22Rv1 (cell line): ENCODE data around the gene CDIPT.
A peak's percentile ranks its signal among the peaks of the same experiment; 100 is the strongest.

Experiments used
- H3K27ac ChIP-seq: fragments of 450-650 bp; 2 replicates; pipeline ENCODE4 v1.5.1; 2017
- CTCF ChIP-seq: fragments of 450-650 bp; IDR thresholded peaks from 2 replicates; pipeline ENCODE4 v1.5.1; 2017; ENCODE audit warnings: mild to moderate bottlenecking
- ZFX ChIP-seq: fragments of 450-650 bp; IDR thresholded peaks from 2 replicates; pipeline ENCODE4 v1.6.1; 2017; ENCODE audit warnings: antibody characterized with exemption, borderline replicate concordance

Gene CDIPT

GRCh38 chr16:29862884-29863668, at the start of gene CDIPT:
CDIPT (minus strand) TSS chr16:29863226; CDS start chr16:29862857, 369 bp downstream.
- TF ChIP-seq ZFX (no peak), CTCF (peak; percentile 88)
- peak within 1 kb of the TSS; percentile 85 for H3K27ac ChIP-seq

GRCh38 chr16:29912087-29912486, 49.1 kb upstream of the CDIPT start:
- no peak for TF ChIP-seq CTCF

GRCh38 chr16:29911676-29912010, 48.6 kb upstream of the CDIPT start:
- no peak overlapping the region for H3K27ac ChIP-seq
- TF ChIP-seq CTCF (no peak), ZFX (no peak)

More at GRCh38 chr16:29912087-29912486, 49.1 kb upstream of the CDIPT start:
- H3K27ac ChIP-seq = 0 out of 2 replicates have a peak overlapping the region, but pooled peaks have one; percentile 10

GRCh38 chr16:29910819-29911675, 48.0 kb upstream of the CDIPT start:
- H3K27ac ChIP-seq = no peak overlapping the region
- no peak for TF ChIP-seq ZFX
- no peak for TF ChIP-seq CTCF

GRCh38 chr16:29909851-29910250, 46.8 kb upstream of the CDIPT start:
- peak overlapping the region; percentile 23; the same call in 1 of the 2 replicates for H3K27ac ChIP-seq

- H3K27ac ChIP-seq = peak overlapping the region; percentile 23; the same call in 1 of the 2 replicates
- TF ChIP-seq CTCF = no peak
- no peak for TF ChIP-seq ZFX
Measured at GRCh38 chr16:29909391-29909790, 46.4 kb upstream of the CDIPT start.

GRCh38 chr16:29908719-29909220, 45.7 kb upstream of the CDIPT start:
- peak overlapping the region; percentile 23; the same call in 1 of the 2 replicates for H3K27ac ChIP-seq
- TF ChIP-seq ZFX (no peak), CTCF (no peak)
